ENCODE measurements around the gene RAB40A.

- TF ChIP-seq CTCF (IDR thresholded peaks at IDR 0.05; ENCODE audit: insufficient read depth, low read length, poor library complexity, severe bottlenecking): no peak
- TF ChIP-seq EZH2phosphoT487 (conservative IDR thresholded peaks at IDR 0.05; ENCODE audit: low read length): no peak
These were observed 43.9 kb downstream of the RAB40A start for GRCh38 chrX:103475381-103475780.
